GM23248 (cell line): ENCODE results near the gene IL13RA1. TPM values are rescaled to one million over a fixed set of nuclear protein-coding genes. Genes with fewer than 3 reads are reported as not detected.

Experiments
- DNase-seq: peaks from one replicate; pipeline ENCODE4 v3.0.0-alpha.2; 2015
- H2AFZ ChIP-seq: fragments of 200-600 bp; sonication (generic); 2 replicates; pipeline ENCODE4 v1.6.1; 2016; ENCODE audit warnings: antibody characterized with exemption
- H3F3A ChIP-seq: fragments of 200-600 bp; sonication (generic); 2 replicates; pipeline ENCODE4 v1.6.1; 2016; ENCODE audit warnings: mild to moderate bottlenecking, antibody characterized with exemption, mixed run types; ENCODE audit not compliant: insufficient read depth
- H3K27ac ChIP-seq: fragments of 200-600 bp; sonication (generic); 2 replicates; pipeline ENCODE4 v1.5.1; 2016; ENCODE audit warnings: mild to moderate bottlenecking
- H3K27me3 ChIP-seq: fragments of 200-600 bp; sonication (generic); replicated peaks from 2 replicates; pipeline ENCODE4 v1.6.1; 2016; ENCODE audit warnings: mild to moderate bottlenecking; ENCODE audit not compliant: insufficient read depth
- H3K36me3 ChIP-seq: fragments of 200-600 bp; sonication (generic); 2 replicates; pipeline ENCODE4 v1.6.1; 2016; ENCODE audit warnings: low read depth, mild to moderate bottlenecking
- H3K4me1 ChIP-seq: fragments of 200-600 bp; sonication (generic); 2 replicates; pipeline ENCODE4 v1.6.1; 2016; ENCODE audit warnings: mild to moderate bottlenecking; ENCODE audit not compliant: insufficient read depth
- H3K4me2 ChIP-seq: fragments of 200-600 bp; sonication (generic); one replicate; pipeline ENCODE4 v1.6.1; 2016; ENCODE audit warnings: mild to moderate bottlenecking; ENCODE audit not compliant: unreplicated experiment
- H3K4me3 ChIP-seq: fragments of 200-600 bp; sonication (generic); 2 replicates; pipeline ENCODE4 v1.5.1; 2016; ENCODE audit warnings: mild to moderate bottlenecking
- H3K79me2 ChIP-seq: fragments of 200-600 bp; sonication (generic); 2 replicates; pipeline ENCODE4 v1.6.1; 2016; ENCODE audit warnings: mild to moderate bottlenecking; ENCODE audit not compliant: insufficient read depth
- H3K9ac ChIP-seq: fragments of 200-600 bp; sonication (generic); 2 replicates; pipeline ENCODE4 v1.6.1; 2016; ENCODE audit warnings: mild to moderate bottlenecking
- H3K9me2 ChIP-seq: fragments of 200-600 bp; sonication (generic); 2 replicates; pipeline ENCODE4 v1.6.1; 2016; ENCODE audit warnings: mixed run types, mild to moderate bottlenecking, moderate library complexity; ENCODE audit not compliant: insufficient read depth
- H3K9me3 ChIP-seq: fragments of 200-600 bp; sonication (generic); one replicate; pipeline ENCODE4 v1.6.1; 2017; ENCODE audit warnings: low read depth
- H4K20me1 ChIP-seq: fragments of 200-600 bp; sonication (generic); 2 replicates; pipeline ENCODE4 v1.6.0; 2016; ENCODE audit not compliant: insufficient read depth
- EZH2 ChIP-seq: fragments of 200-600 bp; sonication (generic); IDR thresholded peaks from 2 replicates; pipeline ENCODE4 v1.6.1; 2018; ENCODE audit warnings: antibody characterized with exemption, mild to moderate bottlenecking; ENCODE audit not compliant: insufficient read depth, poor library complexity, severe bottlenecking
- EZH2phosphoT487 ChIP-seq: fragments of 200-600 bp; sonication (generic); IDR thresholded peaks from 2 replicates; pipeline ENCODE4 v1.6.1; 2018; ENCODE audit warnings: antibody characterized with exemption, moderate library complexity, mild to moderate bottlenecking, low read depth; ENCODE audit not compliant: insufficient read depth
- WGBS, 2 experiments: methylation state at CpG; one replicate each; pipeline ENCODE4 v1.1.6; 2015 to 2017; ENCODE audit warnings: low lambda C conversion rate in 2 of 2, low coverage in 1 of 2; ENCODE audit errors: missing lambda C conversion rate in 2 of 2; 5-methylcytosine and 5-hydroxymethylcytosine counted together
- in situ Hi-C: fragments of 300-500 bp; cut with MboI; formaldehyde crosslinking; loops from 2 replicates; pipeline ENCODE4 v1.15.0; 2020
- polyA plus RNA-seq: library from polyadenylated mRNA; unstranded; fragments of >200 nt; fragmentation: Nextera tagmentation; extraction: Ambion mirVana; gene quantifications from 2 replicates; pipeline ENCODE4 v1.2.1, GENCODE V29; 2016
- total RNA-seq: library from RNA; depleted of rRNA; stranded (reverse); fragments of >200 nt; shearing (Covaris generic); gene quantifications from 2 replicates; pipeline ENCODE4 v1.2.3, GENCODE V29; 2014

Gene IL13RA1
- total and polyA plus RNA-seq, 2 experiments from 2014 or later = 47.9 to 51.2 TPM

- Histone ChIP-seq H3K4me1 (peaks cover 5% of the 10 kb centered on the region; the same call in 1 of the 2 replicates), H3K9ac (no peak overlapping the region), H3K9me2 (no peaks in the 10 kb centered on the region), H3K27ac (no peak overlapping the region), H3K36me3 (no peaks in the 10 kb centered on the region), H3K79me2 (peaks cover 97% of the 10 kb centered on the region), H3K4me3 (no peak overlapping the region), H2AFZ (no peak overlapping the region), H3K27me3 (no peaks in the 10 kb centered on the region), H4K20me1 (no peaks in the 10 kb centered on the region), H3K9me3 (no peaks in the 10 kb centered on the region), H3K4me2 (no peak overlapping the region), H3F3A (0 out of 2 replicates have a peak, but pooled peaks cover 4% of the 10 kb centered on the region)
- WGBS, 2 experiments = 95 to 97% methylated on average over 6 to 7 of the region's 7 CpGs
- TF ChIP-seq EZH2 = no peak
- in situ Hi-C loops = no loop called here
- DNase-seq = no peak
These were observed 9.1 kb downstream of the IL13RA1 start for GRCh38 chrX:118736394-118737010.

GRCh38 chrX:118739577-118739976, 12.2 kb downstream of the IL13RA1 start:
- Histone ChIP-seq H3K9ac (no peak overlapping the region), H3K9me3 (no peaks in the 10 kb centered on the region), H3K36me3 (no peaks in the 10 kb centered on the region), H3K4me1 (peaks cover 12% of the 10 kb centered on the region; the same call in 1 of the 2 replicates), H3K4me2 (no peak overlapping the region), H3F3A (no peaks in the 10 kb centered on the region; the same call in 1 of the 2 replicates), H3K27ac (no peak overlapping the region), H3K27me3 (no peaks in the 10 kb centered on the region), H3K4me3 (no peak overlapping the region), H2AFZ (no peak overlapping the region), H4K20me1 (no peaks in the 10 kb centered on the region), H3K79me2 (peaks cover 72% of the 10 kb centered on the region), H3K9me2 (no peaks in the 10 kb centered on the region)
- in situ Hi-C loops = no loop called here
- DNase-seq = no peak
- no peak for TF ChIP-seq EZH2phosphoT487
- no peak for TF ChIP-seq EZH2

- no peak overlapping the region for H3K4me2 ChIP-seq
- TF ChIP-seq EZH2phosphoT487 (no peak), EZH2 (no peak)
- H3K9me2 ChIP-seq = no peaks in the 10 kb centered on the region
- H3K4me3 ChIP-seq = no peak overlapping the region
- peaks cover 3% of the 10 kb centered on the region; the same call in 1 of the 2 replicates for H3F3A ChIP-seq
- H3K36me3 ChIP-seq = no peaks in the 10 kb centered on the region
- 78 to 86% methylated on average over 5 of the region's 5 CpGs for WGBS, 2 experiments
- peaks cover 69% of the 10 kb centered on the region for H3K79me2 ChIP-seq
- DNase-seq = no peak
- H3K4me1 ChIP-seq = peaks cover 14% of the 10 kb centered on the region
- H3K27ac ChIP-seq = no peak overlapping the region
- no peaks in the 10 kb centered on the region for H4K20me1 ChIP-seq
- no peak overlapping the region for H3K9ac ChIP-seq
- no peaks in the 10 kb centered on the region for H3K27me3 ChIP-seq
- in situ Hi-C loops = no loop called here
- no peaks in the 10 kb centered on the region for H3K9me3 ChIP-seq
- H2AFZ ChIP-seq = no peak overlapping the region
These were observed 13.0 kb downstream of the IL13RA1 start for GRCh38 chrX:118740276-118740889.

GRCh38 chrX:118742176-118742575, 14.8 kb downstream of the IL13RA1 start:
- H3K9me2 ChIP-seq = no peaks in the 10 kb centered on the region
- peaks cover 59% of the 10 kb centered on the region for H3K79me2 ChIP-seq
- in situ Hi-C loops = no loop called here
- no peak overlapping the region for H3K9ac ChIP-seq
- H3K27me3 ChIP-seq = no peaks in the 10 kb centered on the region
- DNase-seq = no peak
- H3K9me3 ChIP-seq = no peaks in the 10 kb centered on the region
- no peak overlapping the region for H3K4me2 ChIP-seq
- H3K4me1 ChIP-seq = peaks cover 19% of the 10 kb centered on the region
- no peak overlapping the region for H3K27ac ChIP-seq
- H3K36me3 ChIP-seq = no peaks in the 10 kb centered on the region
- 57 to 75% methylated on average over 2 of the region's 2 CpGs for WGBS, 2 experiments
- no peaks in the 10 kb centered on the region for H4K20me1 ChIP-seq
- peaks cover 13% of the 10 kb centered on the region; the same call in 1 of the 2 replicates for H3F3A ChIP-seq
- H3K4me3 ChIP-seq = no peak overlapping the region
- H2AFZ ChIP-seq = no peak overlapping the region
- TF ChIP-seq EZH2 = no peak
- TF ChIP-seq EZH2phosphoT487 = no peak
